Erythroblast (primary cell): ENCODE measurements around the gene OVCA2.
A peak's percentile ranks its signal among the peaks of the same experiment; 100 is the strongest.

Source experiments
- DNase-seq, 2 experiments: peaks; one replicate each; lab custom pipeline; 2025; lab: John Stamatoyannopoulos, UW
- GATA1 ChIP-seq: IDR thresholded peaks from 2 replicates; pipeline ENCODE4 v1.6.1; 2011; ENCODE audit warnings: low read depth, mild to moderate bottlenecking, control low read depth, low read length, moderate library complexity
- POLR2A ChIP-seq: IDR thresholded peaks from 2 replicates; pipeline ENCODE4 v1.6.1; 2011; ENCODE audit warnings: mild to moderate bottlenecking, low read length

Gene OVCA2

GRCh38 chr17:2041561-2042389 is at the start of gene OVCA2:
Gene OVCA2, plus strand, starts transcription at chr17:2042022. Its CDS starts 26 bp downstream, at chr17:2042048.
- peak; percentile 96 to 98 for DNase-seq
- TF ChIP-seq POLR2A (peak; percentile 85), GATA1 (no peak)

DNA sequence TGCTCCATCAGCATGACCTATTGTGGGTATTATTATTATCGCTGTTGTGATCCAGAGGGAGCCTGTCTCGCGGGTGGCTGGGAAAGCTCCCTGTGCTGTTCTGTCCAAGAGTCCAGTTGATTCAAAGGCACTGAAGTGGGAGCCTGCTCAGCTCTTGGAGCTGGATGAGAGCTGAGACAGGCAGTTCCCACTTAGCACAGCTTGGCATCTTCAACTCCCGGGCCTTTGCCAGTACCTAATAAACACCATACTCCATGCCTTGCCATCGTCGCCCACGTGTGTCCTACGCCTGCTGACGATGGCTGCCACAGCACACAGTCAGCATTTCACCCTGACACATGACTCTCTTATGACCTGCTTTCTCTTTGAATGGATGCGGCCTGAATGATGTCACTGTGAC is 49.3 kb upstream of the OVCA2 start:
- no peak for DNase-seq
- TF ChIP-seq POLR2A (no peak), GATA1 (no peak)

- DNase-seq, result no peak
- TF ChIP-seq GATA1, result no peak
- no peak for TF ChIP-seq POLR2A
Measured at GRCh38 chr17:1994707-1995106, 47.1 kb upstream of the OVCA2 start.

GRCh38 chr17:1995321-1995892 is 46.4 kb upstream of the OVCA2 start:
- no peak for DNase-seq
- no peak for TF ChIP-seq GATA1
- no peak for TF ChIP-seq POLR2A

GRCh38 chr17:1995907-1996799 is 45.7 kb upstream of the OVCA2 start:
- no peak for DNase-seq
- no peak for TF ChIP-seq POLR2A
- TF ChIP-seq GATA1, result no peak

DNA sequence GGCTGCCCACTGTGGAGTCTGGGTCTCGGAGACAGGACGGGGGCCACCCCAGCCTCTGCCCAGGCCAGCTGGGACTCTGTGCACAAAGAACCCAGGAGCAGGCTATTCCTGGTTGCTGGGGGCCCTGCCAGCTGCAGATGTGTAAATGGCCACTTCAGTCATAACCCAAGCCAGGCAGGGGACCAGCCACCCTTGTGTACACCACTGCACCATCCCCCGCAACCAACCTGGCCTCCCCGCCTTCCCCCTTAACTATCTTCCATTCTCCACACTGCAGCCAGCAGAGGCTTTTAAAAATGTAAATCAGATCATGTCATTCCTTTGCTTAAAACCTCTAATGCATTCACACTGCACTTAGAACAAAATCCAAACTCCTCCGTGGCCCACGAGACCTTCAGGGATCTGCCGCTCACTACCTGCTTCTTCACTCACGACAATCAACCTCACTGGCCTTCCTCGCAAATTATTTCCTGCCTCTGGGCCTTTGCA is 45.0 kb upstream of the OVCA2 start:
- no peak for DNase-seq
- no peak for TF ChIP-seq GATA1
- TF ChIP-seq POLR2A, result no peak

DNA sequence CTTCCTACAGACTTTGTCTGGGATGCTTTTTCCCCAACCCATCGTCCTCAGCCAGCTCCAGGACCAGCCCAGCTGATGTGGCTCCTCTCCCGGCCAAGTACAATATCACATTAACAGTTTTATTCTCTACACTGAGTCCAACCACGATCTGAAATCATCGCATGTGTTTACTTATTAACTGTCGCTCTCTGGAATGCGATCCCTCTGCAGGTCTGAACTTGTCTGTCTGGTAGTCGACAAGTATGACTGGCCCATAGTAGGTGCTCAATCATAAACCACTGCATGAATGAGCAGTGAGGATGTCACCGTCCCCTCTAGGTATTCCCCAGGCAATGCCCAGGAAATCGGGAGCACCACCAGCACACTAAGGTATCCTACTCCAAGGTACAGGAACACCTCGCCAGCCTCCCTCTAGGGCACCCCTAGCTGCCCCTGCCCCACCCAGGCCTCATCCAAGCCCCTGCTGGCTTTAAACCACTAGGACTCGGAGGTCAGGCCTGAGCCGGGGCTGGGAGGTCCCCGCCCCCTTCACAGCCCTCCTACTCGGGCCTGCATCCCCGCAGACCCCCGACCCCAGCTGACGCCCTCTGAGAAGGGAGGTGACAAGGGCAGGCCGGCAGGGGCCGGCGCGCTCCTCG is 44.4 kb upstream of the OVCA2 start:
- TF ChIP-seq GATA1, result no peak
- TF ChIP-seq POLR2A, result no peak
- DNase-seq, result no peak

- no peak for DNase-seq
- TF ChIP-seq GATA1 (no peak), POLR2A (no peak)
Measured at GRCh38 chr17:1997927-1998742, 43.7 kb upstream of the OVCA2 start.

- DNase-seq, result no peak
- TF ChIP-seq GATA1 (no peak), POLR2A (no peak)
Measured at GRCh38 chr17:1999557-2000251, 42.1 kb upstream of the OVCA2 start.

DNA sequence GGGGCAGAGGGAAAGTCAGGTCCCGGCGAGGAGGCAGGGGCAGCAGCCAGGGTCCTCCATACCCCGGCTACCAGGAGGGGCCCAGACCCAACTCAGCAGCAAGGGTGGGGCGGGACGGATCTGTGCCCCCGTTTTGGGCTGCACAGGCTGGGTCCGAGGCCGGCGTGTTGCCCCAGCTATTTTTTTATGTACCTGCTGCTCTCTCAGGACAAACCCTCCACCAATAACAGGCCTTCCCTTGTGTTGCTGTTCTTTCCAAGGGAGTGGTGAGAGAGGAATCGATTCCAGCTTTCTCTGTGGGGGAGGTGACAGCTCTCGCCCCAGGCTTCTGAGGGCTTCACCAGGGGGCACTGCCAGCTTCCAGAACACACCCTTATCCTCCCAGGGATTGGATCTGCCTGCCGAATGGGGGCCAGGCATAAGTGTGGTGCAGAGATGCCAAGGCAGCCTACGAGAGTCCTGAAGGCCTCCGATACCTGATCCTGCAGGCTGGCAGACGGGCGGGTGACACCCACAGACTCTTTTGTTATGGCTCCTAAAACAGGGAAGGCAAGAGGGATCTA is 39.0 kb upstream of the OVCA2 start:
- DNase-seq, result no peak
- TF ChIP-seq GATA1, result no peak
- TF ChIP-seq POLR2A, result no peak

- DNase-seq, result no peak
- no peak for TF ChIP-seq POLR2A
- TF ChIP-seq GATA1, result no peak
Measured at GRCh38 chr17:2003525-2003924, 38.3 kb upstream of the OVCA2 start.
